K562 (cell line): ENCODE measurements around the gene EPHB1. TPM values are rescaled to one million over a fixed set of nuclear protein-coding genes. Genes with fewer than 3 reads are reported as not detected.

Experiments
- ATAC-seq: fragments of 200-7000 bp; cut with Tn5 transposase; 3 replicates; pipeline ENCODE4 v1.9.1; 2020; ENCODE audit warnings: moderate library complexity
- BruUV-seq: library from RNA; stranded (reverse); fragments of 400-500 nt; replicated peaks from 2 replicates; lab custom pipeline; 2021; lab: Mats Ljungman, UMichigan
- CTCF ChIA-PET: fragments of 300-600 bp; formaldehyde crosslinking; extraction: SDS; loops from one replicate; lab custom pipeline; 2021; ENCODE audit warnings: low intra/inter-chr PET ratio; lab: Yijun Ruan, JAX
- POLR2A ChIA-PET: fragments of 300-600, 350-650 bp; sonication (Branson Sonifier 250); formaldehyde crosslinking; extraction: SDS; loops from one replicate; lab custom pipeline; 2021; ENCODE audit warnings: antibody characterized with exemption, inconsistent platforms; lab: Yijun Ruan, JAX
- DNase-seq, 4 experiments: peaks; one replicate each; pipeline versions ENCODE4 v3.0.0 to v3.0.0-alpha.2; 2011 to 2018; ENCODE audit warnings: low spot score in 3 of 4, mixed read lengths in 3 of 4; ENCODE audit errors: extremely low read depth in 1 of 4
- FAIRE-seq: peaks from 2 replicates; lab custom pipeline; 2011; peaks lifted over from hg19 to GRCh38; lab: Jason Lieb, UNC
- H2AFZ ChIP-seq: 2 replicates; pipeline ENCODE4 v1.6.0; 2011; ENCODE audit warnings: low read depth, low read length, control low read depth, inconsistent platforms
- H3K27ac ChIP-seq: fragments of 200-600 bp; 3 replicates; pipeline ENCODE4 v1.8.0; 2011; ENCODE audit warnings: low read depth, mild to moderate bottlenecking, control low read depth, inconsistent platforms, low read length, moderate library complexity, mixed read lengths; ENCODE audit errors: extremely low read depth
- H3K27me3 ChIP-seq, 2 experiments: fragments of 300-600 bp in 1 of 2; 2 replicates in 1 of 2; 3 replicates in 1 of 2; pipeline versions ENCODE4 v1.6.0 to v1.8.0; 2011; ENCODE audit warnings: inconsistent platforms in 2 of 2, low read length in 2 of 2, mild to moderate bottlenecking in 1 of 2, mixed read lengths in 1 of 2, moderate library complexity in 1 of 2; ENCODE audit not compliant: control insufficient read depth in 2 of 2, insufficient read depth in 2 of 2
- H3K36me3 ChIP-seq: fragments of 300-600 bp; 3 replicates; pipeline ENCODE4 v1.8.0; 2011; ENCODE audit warnings: mild to moderate bottlenecking, low read length, inconsistent platforms; ENCODE audit not compliant: control insufficient read depth, insufficient read depth
- H3K4me1 ChIP-seq, 2 experiments: fragments of 200-600 bp in 1 of 2; replicated peaks in 1 of 2; 2 replicates in 1 of 2; 3 replicates in 1 of 2; pipeline versions ENCODE4 v1.5.1 to v1.8.0; 2011; ENCODE audit warnings: inconsistent platforms in 2 of 2, low read length in 2 of 2, mild to moderate bottlenecking in 1 of 2, mixed read lengths in 1 of 2, moderate library complexity in 1 of 2; ENCODE audit not compliant: control insufficient read depth in 2 of 2, insufficient read depth in 2 of 2
- H3K4me2 ChIP-seq: 2 replicates; pipeline ENCODE4 v1.6.1; 2011; ENCODE audit warnings: low read length, control low read depth, inconsistent platforms, mixed read lengths; ENCODE audit not compliant: insufficient read depth
- H3K4me3 ChIP-seq: fragments of 200-600 bp; sonication (generic), shearing (Covaris generic); 2 replicates; pipeline ENCODE4 v1.5.1; 2016; ENCODE audit warnings: control low read depth, inconsistent platforms
- H3K79me2 ChIP-seq: fragments of 200-600 bp; 3 replicates; pipeline ENCODE4 v1.8.0; 2011; ENCODE audit warnings: low read length, inconsistent platforms; ENCODE audit not compliant: control insufficient read depth, insufficient read depth
- H3K9ac ChIP-seq, 2 experiments: 2 replicates each; pipeline versions ENCODE4 v1.6.0 to v1.6.1; 2011; ENCODE audit warnings: low read depth in 2 of 2, low read length in 2 of 2, control low read depth in 1 of 2, inconsistent platforms in 1 of 2, mild to moderate bottlenecking in 1 of 2, mixed read lengths in 1 of 2; ENCODE audit not compliant: insufficient read depth in 1 of 2
- H3K9me1 ChIP-seq: one replicate; pipeline ENCODE4 v1.6.0; 2011; ENCODE audit warnings: inconsistent platforms, mild to moderate bottlenecking, low read length, moderate library complexity; ENCODE audit not compliant: control insufficient read depth, insufficient read depth
- H3K9me3 ChIP-seq: replicated peaks from 2 replicates; pipeline ENCODE4 v1.5.1; 2011; ENCODE audit warnings: low read depth, low read length, inconsistent platforms; ENCODE audit not compliant: control insufficient read depth, insufficient read depth
- H4K20me1 ChIP-seq: replicated peaks from 2 replicates; pipeline ENCODE4 v1.6.1; 2011; ENCODE audit warnings: low read length, inconsistent platforms, mixed read lengths; ENCODE audit not compliant: control insufficient read depth, insufficient read depth
- HSF4 ChIP-seq: fragments of 250-450 bp; sonication (Bioruptor Pico); IDR thresholded peaks from 2 replicates; pipeline ENCODE4 v2.1.2; 2022; ENCODE audit warnings: mild to moderate bottlenecking, moderate library complexity, borderline replicate concordance
- NCOR1 ChIP-seq: fragments of 450-650 bp; IDR thresholded peaks from 2 replicates; pipeline ENCODE4 v1.6.1; 2016; ENCODE audit warnings: mild to moderate bottlenecking, moderate library complexity
- RBM25 ChIP-seq: fragments of 200-400 bp; formaldehyde crosslinking; IDR thresholded peaks from 2 replicates; pipeline ENCODE4 v1.6.1; 2018; ENCODE audit warnings: low read length, low read depth, moderate library complexity; ENCODE audit not compliant: severe bottlenecking
- ZBTB1 ChIP-seq: sonication (generic); formaldehyde crosslinking; IDR thresholded peaks from 2 replicates; pipeline ENCODE4 v1.8.1; 2023; ENCODE audit warnings: missing genetic modification reagents, low read depth, mild to moderate bottlenecking, borderline replicate concordance
- ZNF324 ChIP-seq: fragments of 250-450 bp; sonication (Bioruptor Pico); IDR thresholded peaks from 2 replicates; pipeline ENCODE4 v1.4.0; 2020; ENCODE audit warnings: mild to moderate bottlenecking
- ZNF444 ChIP-seq: fragments of 250-450 bp; sonication (Bioruptor Pico); IDR thresholded peaks from 2 replicates; pipeline ENCODE4 v1.4.0; 2020; ENCODE audit warnings: mild to moderate bottlenecking, moderate library complexity
- ZNF830 ChIP-seq: fragments of 250-450 bp; sonication (Bioruptor Pico); IDR thresholded peaks from 2 replicates; pipeline ENCODE4 v1.5.0; 2021; ENCODE audit warnings: mild to moderate bottlenecking
- WGBS: fragments of 100-300 bp; shearing (Covaris generic); methylation state at CpG from one replicate; pipeline ENCODE4 v1.1.6; 2016; ENCODE audit warnings: low coverage, mixed read lengths; ENCODE audit not compliant: insufficient coverage; ENCODE audit errors: missing lambda C conversion rate; 5-methylcytosine and 5-hydroxymethylcytosine counted together
- in situ Hi-C: fragments of 300-500 bp; cut with MboI; formaldehyde crosslinking; loops from 4 replicates; pipeline ENCODE4 v1.15.0; 2018; ENCODE audit warnings: inconsistent platforms, mixed read lengths
- intact Hi-C: fragments of 100-400 bp; cut with micrococcal nuclease; formaldehyde crosslinking; loops from 2 replicates; pipeline ENCODE4 v1.14.2; 2022
- polyA plus RNA-seq, 8 experiments: library from polyadenylated mRNA; depleted of rRNA in 4 of 8; stranded (reverse) in 5 of 8; unstranded in 3 of 8; fragments of >200 nt; fragmentation: Nextera tagmentation in 2 of 8; fragmentation: Illumina TruSeq in 1 of 8; extraction: Ambion mirVana in 2 of 8; extraction: Trizol in 1 of 8; gene quantifications; 2 replicates each; pipeline versions ENCODE4 v1.2.1 to v1.2.3, GENCODE V29; 2011 to 2014; ENCODE audit warnings: inconsistent platforms in 1 of 8, missing spikeins in 1 of 8
- total RNA-seq, 7 experiments: library from RNA; depleted of rRNA in 6 of 7; stranded (reverse); fragments of >200 nt in 6 of 7; fragmentation: Illumina TruSeq in 2 of 7; extraction: Trizol in 2 of 7; gene quantifications; 2 replicates each; pipeline versions ENCODE4 v1.2.1 to v1.2.3, GENCODE V29; 2011 to 2021; ENCODE audit warnings: low replicate concordance in 1 of 7
- TF ChIP-seq, protein P1 (sequence below), 2 experiments: fragments of 450-650 bp; IDR thresholded peaks; 2 replicates each; pipeline ENCODE4 v1.6.1; 2016; ENCODE audit warnings: mild to moderate bottlenecking in 2 of 2, borderline replicate concordance in 1 of 2, low read depth in 1 of 2, moderate library complexity in 1 of 2

The EPHB1 gene
- total and polyA plus RNA-seq, 9 of the 15 experiments (the other 6 are each of a cell fraction or from before 2014, with no cell fraction given) = 0.29 TPM; not detected in 8

DNA sequence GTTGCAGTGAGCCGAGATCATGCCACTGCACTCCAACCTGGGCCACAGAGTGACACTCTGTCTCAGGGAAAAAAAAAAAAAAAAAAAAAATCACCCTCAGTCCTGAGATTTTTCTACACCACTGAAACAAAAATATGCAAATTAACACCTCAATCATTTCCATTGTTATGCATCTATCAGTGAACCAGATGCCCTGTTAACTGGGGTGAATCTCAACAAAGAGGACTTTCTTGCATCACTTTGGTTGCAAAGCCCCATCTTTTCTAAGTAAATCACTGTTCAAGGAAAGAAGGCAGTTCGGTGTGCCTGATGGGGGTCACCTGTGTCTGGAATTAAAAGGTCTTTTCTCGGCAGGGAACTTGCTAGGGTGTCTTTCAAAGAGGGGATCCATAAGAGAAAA is 421.6 kb downstream of the EPHB1 start (continued):
- no peak for TF ChIP-seq RBM25
- TF ChIP-seq ZNF444 (CRISPR knock-in tag) = no peak

DNA sequence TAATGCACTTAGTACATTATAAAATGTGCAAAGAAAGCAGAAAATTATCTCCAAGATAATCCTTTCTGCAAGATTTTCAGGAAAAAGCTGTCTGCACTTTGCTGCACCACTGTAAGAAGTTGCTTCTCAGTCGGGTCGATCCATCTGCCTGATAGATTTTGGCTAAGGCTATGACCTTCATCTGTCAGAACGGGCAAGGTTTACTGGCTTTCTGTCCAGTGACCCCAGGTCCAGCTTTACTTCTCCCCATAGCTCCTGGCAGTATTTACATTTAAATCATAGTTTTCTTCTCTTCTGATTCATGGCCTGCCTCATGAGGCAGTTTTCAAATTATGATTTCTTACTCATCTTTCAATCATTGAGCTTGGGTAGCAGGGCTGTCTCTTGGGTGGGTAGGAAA is 422.7 kb downstream of the EPHB1 start:
- Histone ChIP-seq H3K4me3 (no peak overlapping the region), H3K9me3 (no peaks in the 10 kb centered on the region), H3K9me1 (no peaks in the 10 kb centered on the region)
- no peak for FAIRE-seq
- BruUV-seq = no TSS peak
- CTCF ChIA-PET = no interaction called here
- TF ChIP-seq ZBTB1 (CRISPR knock-in tag) = no peak
- no peak for TF ChIP-seq NCOR1
- TF ChIP-seq, protein P1, sequence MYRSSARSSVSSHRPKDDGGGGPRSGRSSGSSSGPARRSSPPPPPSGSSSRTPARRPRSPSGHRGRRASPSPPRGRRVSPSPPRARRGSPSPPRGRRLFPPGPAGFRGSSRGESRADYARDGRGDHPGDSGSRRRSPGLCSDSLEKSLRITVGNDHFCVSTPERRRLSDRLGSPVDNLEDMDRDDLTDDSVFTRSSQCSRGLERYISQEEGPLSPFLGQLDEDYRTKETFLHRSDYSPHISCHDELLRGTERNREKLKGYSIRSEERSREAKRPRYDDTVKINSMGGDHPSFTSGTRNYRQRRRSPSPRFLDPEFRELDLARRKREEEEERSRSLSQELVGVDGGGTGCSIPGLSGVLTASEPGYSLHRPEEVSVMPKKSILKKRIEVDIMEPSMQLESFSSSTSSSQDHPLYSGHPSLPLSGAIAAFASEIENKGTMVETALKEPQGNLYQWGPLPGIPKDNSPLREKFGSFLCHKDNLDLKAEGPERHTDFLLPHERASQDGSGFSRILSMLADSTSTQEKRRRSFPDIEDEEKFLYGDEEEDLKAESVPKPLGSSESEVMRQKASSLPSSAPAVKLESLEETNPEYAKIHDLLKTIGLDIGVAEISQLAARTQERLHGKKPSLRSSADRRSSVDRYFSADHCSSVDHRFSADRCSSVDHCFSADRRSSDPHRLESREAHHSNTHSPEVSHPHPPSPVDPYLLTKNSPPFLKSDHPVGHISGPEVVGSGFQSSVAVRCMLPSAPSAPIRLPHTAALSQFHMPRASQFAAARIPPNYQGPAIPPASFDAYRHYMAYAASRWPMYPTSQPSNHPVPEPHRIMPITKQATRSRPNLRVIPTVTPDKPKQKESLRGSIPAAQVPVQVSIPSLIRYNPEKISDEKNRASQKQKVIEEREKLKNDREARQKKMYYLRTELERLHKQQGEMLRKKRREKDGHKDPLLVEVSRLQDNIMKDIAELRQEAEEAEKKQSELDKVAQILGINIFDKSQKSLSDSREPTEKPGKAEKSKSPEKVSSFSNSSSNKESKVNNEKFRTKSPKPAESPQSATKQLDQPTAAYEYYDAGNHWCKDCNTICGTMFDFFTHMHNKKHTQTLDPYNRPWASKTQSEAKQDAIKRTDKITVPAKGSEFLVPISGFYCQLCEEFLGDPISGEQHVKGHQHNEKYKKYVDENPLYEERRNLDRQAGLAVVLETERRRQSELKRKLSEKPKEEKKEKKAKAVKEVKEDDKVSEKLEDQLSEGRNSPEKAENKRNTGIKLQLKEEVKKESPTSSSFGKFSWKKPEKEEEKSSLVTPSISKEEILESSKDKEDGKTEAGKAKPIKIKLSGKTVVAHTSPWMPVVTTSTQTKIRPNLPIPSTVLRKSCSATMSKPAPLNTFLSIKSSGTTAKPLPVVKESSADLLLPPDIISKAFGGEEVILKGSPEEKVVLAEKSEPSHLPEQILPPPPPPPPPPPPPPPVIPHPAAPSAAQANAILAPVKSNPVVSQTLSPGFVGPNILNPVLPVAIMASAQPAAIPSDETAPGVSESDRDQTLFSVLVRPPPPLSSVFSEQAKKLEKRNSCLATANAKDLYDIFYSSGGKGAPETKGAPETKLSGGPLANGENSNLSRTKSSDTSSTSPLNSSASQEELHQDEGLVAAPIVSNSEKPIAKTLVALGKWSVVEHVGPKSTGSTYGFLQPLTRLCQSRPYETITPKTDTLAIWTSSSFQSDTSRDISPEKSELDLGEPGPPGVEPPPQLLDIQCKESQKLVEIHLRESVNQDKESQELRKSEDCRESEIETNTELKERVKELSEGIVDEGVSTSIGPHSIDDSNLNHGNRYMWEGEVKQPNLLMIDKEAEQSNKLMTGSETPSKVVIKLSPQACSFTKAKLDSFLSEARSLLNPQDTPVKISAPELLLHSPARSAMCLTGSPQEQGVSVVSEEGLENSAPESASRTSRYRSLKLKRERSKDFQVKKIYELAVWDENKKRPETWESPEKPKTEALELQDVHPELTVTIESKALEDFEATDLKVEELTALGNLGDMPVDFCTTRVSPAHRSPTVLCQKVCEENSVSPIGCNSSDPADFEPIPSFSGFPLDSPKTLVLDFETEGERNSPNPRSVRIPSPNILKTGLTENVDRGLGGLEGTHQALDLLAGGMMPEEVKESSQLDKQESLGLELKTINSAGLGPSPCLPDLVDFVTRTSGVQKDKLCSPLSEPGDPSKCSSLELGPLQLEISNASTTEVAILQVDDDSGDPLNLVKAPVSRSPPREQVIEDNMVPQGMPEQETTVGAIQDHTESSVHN (IDR thresholded peaks at IDR 0.05; ENCODE audit: borderline replicate concordance in 1 of 2, low read depth in 1 of 2) = no peak
- TF ChIP-seq HSF4 (CRISPR knock-in tag) = no peak
- TF ChIP-seq ZNF830 = no peak
- no peak for TF ChIP-seq ZNF324 (CRISPR knock-in tag)
- TF ChIP-seq, all 486 proteins: peak for 0
- Histone ChIP-seq H2AFZ (no peak overlapping the region), H3K4me2 (no peak overlapping the region), H3K27ac (no peak overlapping the region), H3K4me1 (no peaks in the 10 kb centered on the region), H4K20me1 (no peaks in the 10 kb centered on the region), H3K36me3 (no peaks in the 10 kb centered on the region), H3K79me2 (no peaks in the 10 kb centered on the region), H3K9ac (no peak overlapping the region), H3K27me3 (no peaks in the 10 kb centered on the region)
- DNase-seq (no peak), ATAC-seq (no peak)
- WGBS = 0% methylated on average over 1 of the region's 3 CpGs
- POLR2A ChIA-PET = no interaction called here
- intact Hi-C loops = no loop called here
- in situ Hi-C loops = no loop called here
